22Rv1 (cell line): Measurements from ENCODE around the gene FBXL15.
A peak's percentile ranks its signal among the peaks of the same experiment; 100 is the strongest.

Source experiments
- H3K27ac ChIP-seq: fragments of 450-650 bp; 2 replicates; pipeline ENCODE4 v1.5.1; 2017
- CTCF ChIP-seq: fragments of 450-650 bp; IDR thresholded peaks from 2 replicates; pipeline ENCODE4 v1.5.1; 2017; ENCODE audit warnings: mild to moderate bottlenecking
- ZFX ChIP-seq: fragments of 450-650 bp; IDR thresholded peaks from 2 replicates; pipeline ENCODE4 v1.6.1; 2017; ENCODE audit warnings: antibody characterized with exemption, borderline replicate concordance

The FBXL15 gene

GRCh38 chr10:102382871-102383270, 37.8 kb upstream of the FBXL15 start:
- no peak for TF ChIP-seq CTCF
- no peak for TF ChIP-seq ZFX
- H3K27ac ChIP-seq: no peak overlapping the region

- TF ChIP-seq CTCF (peak; percentile 38), ZFX (no peak)
- H3K27ac ChIP-seq: no peak overlapping the region
These were observed 36.6 kb upstream of the FBXL15 start for GRCh38 chr10:102384053-102384452.

GRCh38 chr10:102384606-102385429, 35.8 kb upstream of the FBXL15 start:
- TF ChIP-seq CTCF (no peak), ZFX (no peak)
- no peak overlapping the region for H3K27ac ChIP-seq

- no peak overlapping the region for H3K27ac ChIP-seq
- no peak for TF ChIP-seq ZFX
- TF ChIP-seq CTCF: no peak
These were observed 30.7 kb upstream of the FBXL15 start for GRCh38 chr10:102389894-102390293.

GRCh38 chr10:102392306-102392705, 28.3 kb upstream of the FBXL15 start:
- TF ChIP-seq ZFX: no peak
- no peak for TF ChIP-seq CTCF

GRCh38 chr10:102393411-102394078, 27.1 kb upstream of the FBXL15 start:
- no peak for TF ChIP-seq ZFX
- no peak; the same call in none of the 2 replicates for TF ChIP-seq CTCF
- H3K27ac ChIP-seq: peak overlapping the region; percentile 89

More at GRCh38 chr10:102392306-102392705, 28.3 kb upstream of the FBXL15 start:
- no peak overlapping the region for H3K27ac ChIP-seq
